ENCODE results near the gene MARCHF6. TPM values are rescaled to one million over a fixed set of nuclear protein-coding genes. Genes with fewer than 3 reads are reported as not detected.

Gene MARCHF6
- total RNA-seq, 4 donors from 2014 or later, result 99.0 to 153 (median 120) TPM

- ATAC-seq (ENCODE audit: low FRiP score) (no peak), DNase-seq (ENCODE audit: low spot score) (no peak)
- TF ChIP-seq CTCF (IDR thresholded peaks at IDR 0.05), result no peak
Observed at GRCh38 chr5:10401498-10401897, 48.0 kb downstream of the MARCHF6 start.

Small RNA genes within 50 kb of the gene (small RNA-seq; reads per million reads assigned to genes)
- not detected for gene RF00019

Other genes with a start within 250 kb of the MARCHF6 start
- gene ATPSCKMT, start 103.8 kb upstream of the MARCHF6 start, total RNA-seq, result 10 to 100 TPM; 12.8 to 24.9 (median 18.9) TPM
- 100 to 1,000 TPM; 160 to 310 (median 239) TPM for gene CCT5, start 103.4 kb upstream of the MARCHF6 start, total RNA-seq
- gene CMBL, start 45.8 kb upstream of the MARCHF6 start, total RNA-seq, result 10 to 100 TPM in 1 of 4 donors, 1 to 10 TPM in 3; 7.1 to 16.7 (median 8.7) TPM
- gene ROPN1L, start 88.2 kb downstream of the MARCHF6 start, total RNA-seq, result 1 to 10 TPM in 2 of 4 donors, under 1 TPM in 1, not detected in 1; 0.56 to 2.2 (median 1.4) TPM
- 10 to 100 TPM in 1 of 4 donors, 1 to 10 TPM in 3; 6.2 to 25.5 (median 8.1) TPM for gene ANKRD33B, start 210.4 kb downstream of the MARCHF6 start, total RNA-seq